Activated CD4-positive, CD25-positive, alpha-beta regulatory T cell treated with anti-CD3 and anti-CD28 coated beads, Interleukin-2, amount 50 U/mL, for 16 hours (primary cell): ENCODE results near the gene RCSD1.

Source experiments
- DNase-seq: peaks from one replicate; pipeline ENCODE4 v3.0.0-alpha.2; 2020; ENCODE audit warnings: low read depth, low spot score

The RCSD1 gene

DNA sequence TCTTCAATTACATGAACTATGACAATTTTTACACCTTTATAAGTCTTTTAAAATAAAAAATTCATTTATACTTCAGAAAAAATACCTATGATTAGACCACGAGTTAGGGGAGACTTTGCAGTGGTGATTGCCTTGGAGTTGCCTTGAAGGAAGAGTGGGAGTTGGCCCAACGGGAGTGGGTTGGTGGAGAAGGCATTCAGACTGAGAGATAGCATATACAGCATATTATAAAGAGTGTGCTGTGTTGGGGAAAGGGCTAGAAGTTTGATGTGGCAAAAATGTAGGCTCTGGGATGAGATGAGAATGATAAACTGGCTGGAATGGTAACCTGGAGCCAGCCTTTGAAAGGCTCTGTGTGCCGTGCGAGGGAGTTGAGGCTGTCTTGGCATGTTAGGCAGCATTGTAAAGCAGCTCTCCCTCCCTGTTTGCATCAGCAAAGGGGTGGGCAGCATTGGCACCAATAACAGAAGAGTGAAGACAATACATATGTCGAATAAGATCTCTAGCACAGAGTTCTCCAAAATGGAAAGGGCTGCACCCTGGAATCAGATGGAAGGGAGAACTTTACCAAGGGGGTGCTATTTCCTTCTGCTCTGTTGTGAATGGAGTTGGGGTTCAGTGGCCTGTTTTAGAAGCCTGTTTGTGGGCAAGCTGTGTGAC lies 116.1 kb downstream of the RCSD1 start:
- DNase-seq, result no peak

GRCh38 chr1:167746988-167747655 lies 117.1 kb downstream of the RCSD1 start:
- DNase-seq, result no peak

- no peak for DNase-seq
Measured at GRCh38 chr1:167747988-167748387, 118.0 kb downstream of the RCSD1 start.

GRCh38 chr1:167748906-167749305 lies 118.9 kb downstream of the RCSD1 start:
- DNase-seq, result no peak

DNA sequence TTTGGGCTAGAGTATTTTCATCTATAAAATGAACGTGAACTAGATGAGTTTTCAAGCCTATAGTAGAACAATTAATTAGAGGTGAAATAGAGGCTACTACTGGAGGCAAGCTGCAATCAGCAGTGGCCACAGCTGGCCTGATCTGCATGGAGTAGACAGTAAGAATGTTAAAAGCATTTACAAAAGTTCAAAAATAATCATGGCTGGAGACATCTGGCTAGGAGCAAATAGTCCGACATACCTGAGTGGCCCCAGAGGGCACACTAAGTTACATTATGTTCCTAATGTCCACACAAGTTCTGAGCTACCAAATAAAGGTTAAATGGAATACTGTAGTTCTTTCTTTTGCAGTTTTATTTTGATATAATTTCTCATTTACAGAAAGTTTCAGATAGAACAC lies 119.7 kb downstream of the RCSD1 start:
- no peak for DNase-seq

GRCh38 chr1:167750641-167751040 lies 120.6 kb downstream of the RCSD1 start:
- DNase-seq, result no peak

- DNase-seq, result no peak
Measured at GRCh38 chr1:167751676-167752075, 121.6 kb downstream of the RCSD1 start.

- no peak for DNase-seq
Measured at GRCh38 chr1:167752219-167752985, 122.4 kb downstream of the RCSD1 start.

- no peak for DNase-seq
Measured at GRCh38 chr1:167755654-167756053, 125.6 kb downstream of the RCSD1 start.
